Measurements from ENCODE around the gene CCNH.

CCNH gene

DNA sequence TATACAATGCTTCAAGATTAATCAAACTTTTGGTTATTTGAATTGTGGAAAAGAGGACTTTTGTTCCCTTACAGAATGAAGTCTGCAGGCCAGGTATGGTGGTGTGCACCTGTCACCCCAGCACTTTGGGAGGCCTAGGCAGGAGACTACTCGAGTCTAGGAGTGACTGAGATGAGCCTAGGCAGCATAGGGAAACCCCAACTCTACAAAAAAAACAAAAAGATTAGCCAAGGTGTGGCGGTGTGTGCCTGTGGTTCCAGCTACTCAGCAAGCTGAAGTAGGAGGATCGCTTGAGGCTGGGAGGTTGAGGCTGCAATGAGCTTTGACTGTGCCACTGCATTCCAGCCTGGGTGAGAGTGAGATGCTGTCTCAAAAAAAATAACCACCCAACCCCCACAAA lies 9.3 kb downstream of the CCNH start:
- no peak for DNase-seq (ENCODE audit: low read depth)

DNA sequence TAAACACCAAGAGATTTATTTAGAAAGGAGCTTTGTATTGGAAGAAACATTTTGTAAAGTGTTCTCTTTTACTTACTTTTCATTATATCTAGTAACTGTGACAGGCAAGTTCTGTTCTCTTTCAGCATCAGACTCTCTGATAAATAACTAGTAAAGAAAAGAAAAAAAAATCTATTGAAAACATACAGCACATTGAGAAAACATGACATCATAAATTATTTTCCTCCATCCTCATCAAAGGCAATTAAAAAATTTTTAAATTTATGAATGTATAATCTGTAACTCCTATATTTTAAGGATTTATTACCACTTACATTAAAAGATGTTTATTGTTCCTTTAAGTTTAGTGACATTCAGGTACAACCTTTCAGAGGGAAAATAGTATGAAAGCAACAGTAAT lies 11.1 kb downstream of the CCNH start:
- DNase-seq (ENCODE audit: low read depth): no peak

DNA sequence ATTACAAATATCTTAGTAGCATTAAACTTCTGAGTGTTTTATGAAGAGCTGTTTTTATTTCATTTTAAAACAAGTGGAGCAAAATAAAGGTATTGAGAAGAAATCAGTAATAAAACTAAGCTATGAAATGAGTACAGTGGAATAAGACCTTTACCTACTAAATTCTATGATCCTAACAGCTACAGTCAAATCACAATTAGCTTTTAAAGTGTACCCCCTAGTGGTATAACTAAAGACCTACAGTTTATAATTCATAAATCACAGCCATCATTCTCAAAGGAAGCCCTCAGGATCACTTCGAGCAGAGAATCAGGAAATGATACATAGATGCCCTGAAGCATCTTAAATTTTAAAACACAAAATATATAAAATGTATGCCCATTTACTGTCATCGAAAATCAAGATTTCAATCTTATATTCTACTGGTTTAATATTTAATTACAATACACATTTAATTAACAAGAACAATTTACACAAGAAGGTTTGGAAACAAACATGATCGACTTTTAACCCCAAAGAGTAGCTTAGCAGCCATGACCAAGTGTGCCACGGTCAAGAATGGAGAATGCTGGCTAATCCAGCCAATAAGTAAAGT lies 12.3 kb downstream of the CCNH start:
- no peak for DNase-seq (ENCODE audit: low read depth)

DNA sequence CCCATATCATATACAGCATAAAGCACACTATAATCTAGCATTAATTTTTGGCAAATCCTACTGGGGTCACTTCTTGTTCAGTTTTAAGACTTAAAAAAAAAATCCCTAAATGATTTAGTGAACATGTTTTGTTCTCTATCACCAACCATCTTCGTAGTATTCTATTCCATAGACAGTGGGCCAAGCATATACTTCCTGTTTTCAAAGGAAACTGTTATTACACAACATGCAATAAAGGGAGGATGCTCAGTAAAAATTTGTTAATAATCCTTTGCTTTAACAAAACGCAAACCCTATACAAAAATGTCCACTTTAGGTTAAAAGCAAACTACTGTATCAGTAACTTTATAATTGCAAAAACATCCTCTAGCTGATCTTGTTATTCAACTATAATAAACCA lies 13.0 kb downstream of the CCNH start:
- no peak for DNase-seq (ENCODE audit: low read depth)

DNA sequence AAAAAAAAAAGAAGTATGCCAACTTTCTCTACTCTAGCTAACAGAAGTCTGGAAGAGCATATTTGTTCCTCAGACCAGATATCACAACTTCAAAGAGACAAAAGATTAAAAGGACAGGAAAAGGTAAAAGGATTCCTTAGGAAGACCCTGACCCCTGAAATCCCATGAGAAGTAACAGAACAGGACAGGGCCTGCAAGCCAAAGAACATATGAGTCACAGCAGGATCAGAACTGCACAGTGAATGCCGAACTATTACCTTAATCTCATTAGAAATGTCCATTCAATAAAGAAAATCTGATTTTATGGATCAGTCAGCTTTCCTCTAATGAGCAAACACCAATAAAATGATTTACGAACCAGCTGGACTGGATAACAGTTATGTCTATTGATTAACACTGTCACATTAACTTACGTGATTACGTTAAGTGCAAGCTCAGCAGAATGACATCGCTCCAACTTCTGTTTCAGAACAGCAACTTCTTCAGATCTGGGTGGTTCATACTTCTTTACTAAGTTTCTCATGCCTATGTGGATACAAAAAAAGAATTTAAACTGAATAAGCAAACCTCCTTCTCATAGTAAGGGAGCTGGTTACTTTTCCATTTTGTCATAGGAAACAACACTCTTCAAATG lies 13.6 kb downstream of the CCNH start:
- DNase-seq (ENCODE audit: low read depth): no peak

DNA sequence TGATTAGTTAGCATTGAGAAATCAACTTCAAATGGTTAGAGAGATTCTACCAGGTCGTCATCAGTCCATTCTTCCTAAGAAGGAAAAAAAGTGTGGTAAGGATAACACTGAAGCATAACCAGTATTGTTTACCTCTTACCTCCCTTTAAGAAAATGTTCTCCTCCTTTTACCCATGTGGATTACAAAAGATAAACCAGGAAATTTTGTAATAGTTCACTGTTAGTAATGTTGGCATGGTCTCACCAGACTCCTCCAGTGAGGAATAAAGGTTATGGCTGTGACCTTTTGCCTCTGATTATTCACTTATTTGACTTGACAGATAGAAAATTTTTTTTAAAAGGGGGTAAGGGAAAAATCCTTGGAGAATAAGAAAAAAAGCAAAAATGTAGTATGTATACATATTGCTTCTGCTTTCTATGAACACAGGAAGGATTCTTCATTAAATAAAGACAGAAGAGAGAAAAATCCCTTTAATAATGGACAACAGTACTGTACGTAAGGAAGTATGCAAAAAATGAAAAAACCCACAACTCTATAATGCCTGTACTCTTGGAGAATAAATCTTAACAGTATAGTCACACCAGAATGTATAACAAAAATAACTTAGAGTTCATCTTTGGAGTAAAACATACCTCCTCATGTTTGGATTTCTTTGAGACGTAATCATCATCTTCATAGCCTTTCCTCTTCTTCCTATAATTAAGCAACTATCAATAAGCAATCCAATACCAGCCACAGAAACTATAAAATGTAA lies 18.1 kb downstream of the CCNH start:
- DNase-seq (ENCODE audit: low read depth): no peak

DNA sequence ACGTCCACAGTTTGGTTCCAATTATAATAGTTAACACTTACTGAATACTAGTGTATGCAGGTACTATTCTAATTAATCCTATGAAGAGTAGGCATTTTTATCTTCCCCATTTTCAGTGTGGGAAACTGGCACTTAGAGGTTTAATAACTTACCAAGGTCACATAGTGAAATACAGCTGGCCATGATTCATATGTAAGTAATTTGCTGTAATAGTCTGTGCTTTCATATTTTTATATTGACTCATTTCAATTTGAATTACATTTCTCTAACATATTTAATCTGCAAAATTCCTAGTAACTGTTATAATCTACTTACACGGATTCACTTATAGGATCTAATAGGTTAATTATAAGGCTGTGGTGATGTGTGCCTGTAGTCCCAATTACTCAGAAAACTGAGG lies 19.4 kb downstream of the CCNH start:
- DNase-seq (ENCODE audit: low read depth): no peak

DNA sequence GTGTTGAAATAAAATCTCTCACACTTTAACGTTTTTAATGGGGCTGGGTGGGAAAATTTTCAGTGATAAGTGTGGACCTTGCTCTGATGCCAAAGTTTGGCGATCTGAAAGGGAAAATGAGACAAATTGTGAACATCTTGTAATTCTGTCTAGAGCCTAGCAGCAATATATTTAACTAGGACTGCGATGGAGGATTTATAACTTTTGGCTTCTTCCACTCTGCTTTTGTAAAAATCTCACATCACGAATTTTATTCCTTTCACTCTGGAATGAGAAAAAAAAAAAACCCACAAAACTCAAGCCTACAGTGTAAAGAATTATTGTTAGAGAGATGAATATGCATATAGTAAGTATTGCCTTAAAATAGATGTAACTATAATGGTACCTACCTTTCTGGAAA lies 19.9 kb downstream of the CCNH start:
- no peak for DNase-seq (ENCODE audit: low read depth)

DNA sequence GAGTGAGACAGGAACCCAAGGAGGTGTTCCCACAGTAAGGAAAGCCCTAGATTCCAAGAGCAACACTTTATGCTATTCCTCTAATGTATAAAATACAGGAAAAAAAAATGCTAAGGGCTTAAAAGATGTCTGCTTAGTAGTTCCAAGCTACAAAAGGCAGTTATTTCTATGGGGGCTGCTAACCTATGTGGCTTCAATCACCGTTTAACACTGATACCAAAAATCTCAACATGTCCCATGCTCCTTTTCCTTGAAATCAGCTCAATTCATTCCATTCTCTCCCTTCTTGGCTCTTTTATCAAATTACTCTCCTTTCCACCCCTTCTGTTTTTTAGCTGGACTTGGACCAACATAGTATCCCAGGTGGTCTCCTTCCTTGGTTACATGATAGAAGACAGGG lies 20.6 kb downstream of the CCNH start:
- no peak for DNase-seq (ENCODE audit: low read depth)

DNA sequence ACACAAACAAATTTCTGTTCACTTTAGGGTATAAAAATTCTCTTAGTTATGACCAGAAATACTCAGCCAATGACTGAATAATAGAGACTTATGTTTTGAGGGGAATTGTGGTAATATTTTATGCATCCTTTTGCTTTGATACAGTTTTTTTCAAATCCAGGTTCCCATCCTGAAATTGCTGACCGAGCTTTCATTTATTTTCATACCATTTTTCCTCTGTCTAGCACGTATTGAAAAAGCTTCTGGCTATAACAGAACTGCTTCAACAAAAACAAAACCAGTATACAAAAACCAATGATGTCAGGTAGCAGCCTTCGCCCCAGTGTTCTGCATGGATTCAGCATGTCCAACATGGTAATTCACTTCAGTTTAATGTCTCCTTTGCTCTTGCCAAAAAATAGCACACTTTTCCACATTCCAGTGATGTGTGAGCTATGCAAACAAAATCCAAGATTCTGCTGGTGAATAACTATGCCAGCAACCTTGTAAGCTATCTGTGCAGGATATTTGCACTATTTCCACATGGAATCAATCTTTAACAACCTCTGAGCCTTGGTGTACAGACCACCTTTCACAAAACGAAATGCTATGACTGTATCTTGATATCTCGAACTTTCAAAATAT lies 22.0 kb downstream of the CCNH start:
- no peak for DNase-seq (ENCODE audit: low read depth)

DNA sequence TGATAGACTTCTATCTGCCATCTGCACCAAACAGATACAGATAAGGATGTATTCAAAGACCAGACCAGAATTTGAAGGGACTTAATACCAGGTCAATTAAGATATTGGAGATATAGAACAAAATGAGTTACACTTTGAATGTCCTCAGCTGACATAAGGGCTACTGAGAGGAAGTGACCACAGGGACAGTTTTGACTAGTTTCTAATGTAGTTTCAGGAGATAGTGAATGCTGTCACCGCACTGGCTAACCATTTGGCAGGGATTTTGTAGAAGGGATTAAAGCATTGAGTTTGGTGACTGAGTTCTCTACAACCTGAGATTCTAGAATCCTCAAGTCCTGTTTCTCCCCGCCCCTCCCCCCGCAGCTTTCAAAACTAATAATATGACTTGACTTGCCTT lies 22.7 kb downstream of the CCNH start:
- DNase-seq (ENCODE audit: low read depth): no peak

DNA sequence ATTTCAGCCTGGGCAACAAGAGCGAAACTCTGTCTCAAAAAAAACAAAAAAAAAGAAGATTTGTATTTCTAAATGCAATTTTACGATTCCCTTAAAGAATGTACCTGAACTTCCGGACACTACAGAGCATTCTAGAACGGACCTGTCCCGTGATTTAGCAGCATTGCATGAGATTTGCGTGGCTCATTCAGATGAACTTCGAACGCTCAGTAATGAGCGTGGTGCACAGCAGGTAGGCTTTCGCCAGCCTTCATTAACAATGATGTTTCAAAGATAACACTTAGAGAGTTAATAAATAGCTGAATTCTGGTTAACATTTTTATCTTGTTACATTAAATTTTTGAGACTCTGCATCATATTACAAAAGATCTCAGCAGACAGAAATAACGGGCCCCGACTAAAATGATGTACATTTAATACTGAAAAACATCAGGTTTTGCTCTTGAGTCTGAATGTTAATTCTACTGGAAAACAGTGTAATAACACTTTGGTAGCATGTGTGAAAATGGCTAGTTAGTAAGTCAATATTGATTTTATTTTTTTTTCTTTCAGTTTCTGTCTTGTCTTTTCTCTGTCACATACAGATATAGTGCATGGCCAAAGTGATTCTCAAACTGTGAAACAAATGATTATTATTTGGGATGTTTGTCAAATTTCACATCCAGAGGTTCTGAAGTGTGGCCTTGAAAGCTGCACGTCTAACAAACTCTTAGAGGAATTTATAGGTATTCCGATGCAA lies 23.3 kb downstream of the CCNH start:
- no peak for DNase-seq (ENCODE audit: low read depth)

DNA sequence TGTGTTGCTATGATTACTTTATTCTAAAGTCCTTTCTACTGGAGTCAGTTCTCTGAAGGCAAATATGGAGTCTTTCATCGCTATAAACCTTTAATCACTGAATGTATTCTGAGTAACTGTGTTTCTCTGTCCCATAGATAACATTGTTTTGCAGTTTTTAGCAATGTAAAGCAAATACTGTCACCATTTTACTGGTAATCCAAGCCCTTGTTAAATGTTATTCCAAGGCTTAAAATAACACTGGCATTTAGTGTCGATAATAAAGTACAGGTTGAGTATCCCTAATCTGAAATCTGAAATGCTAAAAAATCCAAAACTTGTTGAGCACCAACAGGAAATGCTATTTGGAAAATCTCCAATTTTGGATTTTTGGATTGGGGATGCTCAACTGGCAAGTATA lies 24.6 kb downstream of the CCNH start:
- DNase-seq (ENCODE audit: low read depth): no peak

DNA sequence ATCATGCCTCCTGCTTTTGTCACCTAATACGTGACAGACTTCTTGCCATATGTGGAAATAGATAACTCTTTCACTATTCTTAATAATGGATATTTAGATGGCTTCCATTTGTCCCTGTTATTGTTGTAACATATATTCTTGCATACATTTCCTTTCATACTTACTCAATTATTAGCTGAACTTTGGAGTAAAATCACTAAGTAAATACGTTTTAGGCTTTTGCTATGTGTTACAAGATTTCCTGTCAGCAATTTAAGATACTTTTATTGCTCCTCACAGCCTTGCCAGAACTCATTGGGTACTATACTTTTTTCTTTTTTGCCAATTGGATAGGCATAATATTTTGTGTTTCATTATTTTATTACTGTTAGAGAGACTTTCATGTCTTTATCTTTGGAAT lies 26.9 kb downstream of the CCNH start:
- DNase-seq (ENCODE audit: low read depth): no peak

DNA sequence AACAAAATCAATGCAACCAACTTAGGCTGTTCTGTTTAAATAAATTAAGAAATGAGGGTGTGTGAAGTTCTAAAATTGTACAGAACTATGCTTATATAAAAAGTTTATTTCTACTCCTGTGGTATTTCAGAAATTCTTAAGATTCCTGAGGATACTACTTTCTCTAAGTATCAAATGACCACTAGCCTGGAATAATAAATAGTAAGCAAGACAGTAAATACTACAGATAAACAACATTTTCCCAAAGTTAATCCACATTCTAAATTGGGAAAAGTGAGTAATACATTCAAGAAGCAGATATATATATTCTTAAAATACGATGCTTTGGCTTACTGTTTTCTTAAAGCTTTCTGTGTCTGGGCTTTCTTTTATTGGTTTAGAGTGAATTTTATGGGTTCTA lies 29.5 kb downstream of the CCNH start:
- DNase-seq (ENCODE audit: low read depth): no peak

DNA sequence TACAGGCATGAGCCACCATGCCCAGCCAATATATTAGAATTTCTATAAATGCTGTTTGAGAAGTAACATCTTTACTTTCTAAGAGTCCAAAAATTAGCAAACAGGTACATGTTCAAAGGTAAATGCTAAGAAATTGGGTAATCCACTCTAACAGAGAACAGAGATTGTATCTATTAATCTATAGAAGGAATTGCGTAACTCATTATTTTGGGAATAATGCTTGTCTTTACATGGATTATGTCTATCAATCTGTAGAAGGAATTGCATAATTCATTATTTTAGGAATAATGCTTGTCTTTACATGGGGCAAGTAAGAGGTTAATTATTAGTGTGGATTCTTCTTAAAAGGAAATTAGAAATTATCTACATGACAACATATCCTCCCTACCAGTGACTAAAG lies 30.5 kb downstream of the CCNH start:
- no peak for DNase-seq (ENCODE audit: low read depth)

DNA sequence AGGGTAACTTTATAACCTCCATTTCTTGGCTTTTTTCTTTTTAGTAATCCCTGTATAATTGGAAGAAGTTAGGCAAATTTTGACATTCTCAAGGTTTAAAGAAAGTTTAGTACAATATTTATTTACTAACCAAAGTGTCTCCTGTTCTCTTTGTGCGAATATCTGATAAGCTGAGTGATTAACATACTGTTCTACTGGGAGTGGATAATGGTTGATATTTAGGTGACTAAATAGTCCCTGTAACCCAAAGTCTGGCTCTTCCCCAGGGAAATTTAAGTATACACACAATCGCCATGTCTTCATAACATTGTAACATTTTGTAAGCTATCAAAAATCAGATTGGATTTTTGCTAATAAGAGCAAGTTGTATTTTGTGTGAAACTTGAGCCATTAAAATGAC lies 40.0 kb downstream of the CCNH start:
- no peak for DNase-seq (ENCODE audit: low read depth)

DNA sequence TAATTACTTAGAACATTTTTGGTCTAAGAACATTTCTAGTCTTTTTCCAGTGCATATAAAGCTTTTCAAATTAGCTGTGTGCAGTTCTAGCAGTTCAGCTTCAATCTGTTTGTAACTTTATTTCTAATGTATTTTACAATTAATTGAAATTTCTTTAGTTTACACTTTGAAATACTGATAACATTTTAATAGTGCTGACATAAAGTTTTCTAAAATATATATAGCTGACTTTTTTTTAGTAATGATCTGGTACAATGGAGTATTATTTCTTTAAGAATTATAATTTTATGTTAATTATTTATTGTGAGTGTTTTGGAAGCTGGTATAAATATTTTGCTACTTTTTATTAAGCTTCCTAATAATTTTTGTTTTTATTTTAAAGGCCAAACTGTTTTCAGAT lies 43.3 kb downstream of the CCNH start:
- DNase-seq (ENCODE audit: low read depth): no peak

DNA sequence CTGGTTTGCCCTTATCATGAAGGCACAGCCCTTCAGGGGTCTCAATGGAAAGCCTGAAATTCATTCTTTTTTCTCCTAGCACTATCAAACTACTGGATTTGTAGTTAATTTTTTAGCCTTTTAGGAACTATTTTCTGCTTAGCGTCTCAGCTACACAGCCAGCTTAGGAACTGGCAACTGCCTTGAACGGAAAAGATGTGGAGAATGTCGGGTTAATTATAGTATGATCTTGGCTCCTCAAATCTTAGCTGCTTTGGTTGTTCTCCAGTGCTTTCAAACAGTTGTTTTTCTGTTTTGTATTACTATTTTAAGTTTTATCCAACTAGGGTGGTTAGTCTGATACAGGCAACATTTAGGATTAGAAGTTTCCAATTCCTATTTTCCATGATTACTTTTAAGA lies 44.1 kb downstream of the CCNH start:
- DNase-seq (ENCODE audit: low read depth): no peak

DNA sequence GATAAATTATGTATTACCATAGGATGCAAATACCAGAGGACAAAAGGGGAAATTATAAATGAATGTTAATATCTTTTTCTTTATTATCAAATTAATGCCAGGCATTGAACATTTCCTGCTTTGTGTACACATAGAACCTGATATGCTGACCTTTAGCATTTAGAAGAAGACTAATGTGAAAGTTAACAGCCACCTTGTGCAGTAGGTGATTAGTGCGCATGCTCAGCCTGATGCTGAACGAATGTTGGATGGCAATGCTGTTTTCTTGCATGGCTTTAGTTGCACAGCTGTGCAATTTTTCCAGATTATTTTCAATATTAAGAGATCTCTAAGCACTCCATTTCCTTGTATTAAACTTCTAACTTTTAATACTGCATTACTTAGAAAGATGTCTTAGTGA lies 45.5 kb downstream of the CCNH start:
- DNase-seq (ENCODE audit: low read depth): no peak

DNA sequence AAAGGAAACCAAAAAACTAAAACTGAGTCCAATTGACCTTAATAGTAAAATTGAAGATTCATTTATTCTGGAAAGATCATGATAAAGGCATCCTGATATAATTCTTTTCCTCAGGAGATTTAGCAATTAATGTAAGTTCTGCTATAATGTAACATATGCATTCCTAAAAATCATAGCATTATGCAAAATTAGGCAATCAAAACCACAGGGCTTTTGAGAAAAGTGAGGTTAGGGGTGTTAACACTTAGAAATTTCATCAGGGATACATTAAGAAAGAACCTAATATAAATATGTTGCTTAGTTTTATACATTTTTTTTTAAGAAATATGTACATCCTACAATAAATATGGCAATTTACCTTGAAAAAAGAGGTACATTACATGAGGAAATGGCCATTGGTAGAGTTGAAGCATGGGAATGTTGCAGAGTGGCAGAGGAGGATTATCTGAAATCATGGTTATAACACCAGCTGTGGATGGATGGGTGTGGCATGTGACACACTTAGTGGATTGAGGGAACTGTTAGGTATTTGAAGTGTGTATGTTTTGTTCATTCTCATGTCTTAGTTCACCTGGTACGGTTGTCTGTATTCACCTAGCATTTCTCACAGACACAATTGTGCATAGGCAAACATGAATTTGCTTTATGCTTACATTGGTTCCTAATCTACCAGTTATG lies 51.1 kb downstream of the CCNH start:
- DNase-seq (ENCODE audit: low read depth): no peak

DNA sequence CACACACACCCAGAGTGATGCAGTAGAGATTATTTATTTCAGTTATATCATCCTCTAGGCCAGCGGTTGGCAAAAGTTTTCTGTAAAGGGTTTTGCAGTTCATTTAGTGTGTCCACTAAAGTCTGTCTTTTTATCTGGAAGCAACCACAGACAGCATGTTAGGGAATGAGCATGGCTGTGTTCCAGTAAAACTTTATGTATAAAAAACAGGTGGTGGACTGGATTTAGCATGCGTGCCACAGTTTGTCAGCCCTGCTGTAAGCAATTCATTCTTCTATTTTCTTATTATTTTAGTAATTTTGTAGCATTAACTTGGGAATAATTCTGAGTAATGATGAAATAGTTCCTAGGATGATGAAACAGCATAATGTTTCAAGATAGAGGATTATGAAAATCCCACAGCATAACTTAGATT lies 51.7 kb downstream of the CCNH start:
- DNase-seq (ENCODE audit: low read depth): no peak

Measured in stimulated activated CD8-positive, alpha-beta memory T cell treated with anti-CD3 and anti-CD28 coated beads, Interleukin-15, amount 100 ng/mL, for 24 hours (primary cell).